ENCODE results near the gene AZIN2.
A peak's percentile ranks its signal among the peaks of the same experiment; 100 is the strongest.

DNA sequence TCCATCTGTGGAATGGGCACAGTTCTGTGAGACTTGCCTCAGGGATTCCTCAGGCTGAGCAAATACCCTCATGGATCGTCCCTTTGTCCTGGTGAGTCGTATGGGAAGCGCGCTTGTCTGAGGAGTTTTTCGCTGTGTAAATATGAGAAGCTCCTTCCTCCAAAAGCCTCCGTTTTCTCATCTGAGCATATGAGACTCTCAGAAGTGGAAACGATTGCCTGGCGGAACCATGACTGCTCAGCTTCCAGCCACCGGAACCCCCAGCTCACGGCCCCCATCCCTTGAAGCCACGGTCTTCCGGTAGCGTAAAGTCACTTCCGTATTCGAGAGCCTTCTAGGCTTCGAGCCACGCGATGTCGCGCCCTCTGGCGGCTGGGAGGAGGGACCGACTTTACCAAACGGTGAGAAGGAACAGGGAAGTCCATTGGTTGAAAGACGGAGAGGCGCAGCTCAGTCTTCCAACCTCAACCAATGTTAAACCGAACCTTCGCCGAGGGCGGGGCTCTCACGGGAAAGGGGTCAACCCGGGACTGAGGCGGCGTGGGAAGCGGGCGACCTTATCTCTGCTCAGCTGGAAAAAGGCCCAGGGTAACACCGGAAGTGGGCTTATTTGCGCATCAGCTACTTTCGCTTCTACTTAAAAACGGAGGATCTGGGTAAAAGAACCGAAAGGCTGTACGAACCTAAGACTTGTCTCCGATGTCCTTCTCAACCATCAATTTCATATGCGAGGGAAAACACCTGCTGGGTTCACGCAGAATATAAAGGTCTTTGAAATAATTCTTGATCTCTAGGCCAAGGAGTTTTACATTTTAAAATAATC is 46.3 kb downstream of the AZIN2 start:
- TF ChIP-seq, protein P1, sequence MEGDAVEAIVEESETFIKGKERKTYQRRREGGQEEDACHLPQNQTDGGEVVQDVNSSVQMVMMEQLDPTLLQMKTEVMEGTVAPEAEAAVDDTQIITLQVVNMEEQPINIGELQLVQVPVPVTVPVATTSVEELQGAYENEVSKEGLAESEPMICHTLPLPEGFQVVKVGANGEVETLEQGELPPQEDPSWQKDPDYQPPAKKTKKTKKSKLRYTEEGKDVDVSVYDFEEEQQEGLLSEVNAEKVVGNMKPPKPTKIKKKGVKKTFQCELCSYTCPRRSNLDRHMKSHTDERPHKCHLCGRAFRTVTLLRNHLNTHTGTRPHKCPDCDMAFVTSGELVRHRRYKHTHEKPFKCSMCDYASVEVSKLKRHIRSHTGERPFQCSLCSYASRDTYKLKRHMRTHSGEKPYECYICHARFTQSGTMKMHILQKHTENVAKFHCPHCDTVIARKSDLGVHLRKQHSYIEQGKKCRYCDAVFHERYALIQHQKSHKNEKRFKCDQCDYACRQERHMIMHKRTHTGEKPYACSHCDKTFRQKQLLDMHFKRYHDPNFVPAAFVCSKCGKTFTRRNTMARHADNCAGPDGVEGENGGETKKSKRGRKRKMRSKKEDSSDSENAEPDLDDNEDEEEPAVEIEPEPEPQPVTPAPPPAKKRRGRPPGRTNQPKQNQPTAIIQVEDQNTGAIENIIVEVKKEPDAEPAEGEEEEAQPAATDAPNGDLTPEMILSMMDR (IDR thresholded peaks at IDR 0.05) = peak; percentile 76 to 92
- peak in 1 of 2 donors; percentile 56 for TF ChIP-seq POLR2A (IDR thresholded peaks at IDR 0.05)
